WTC11 (cell line): ENCODE results near the gene ANXA6. TPM values are rescaled to one million over a fixed set of nuclear protein-coding genes. Genes with fewer than 3 reads are reported as not detected.

Experiments
- ATAC-seq: fragments of 200-7000 bp; cut with Tn5 transposase; 2 replicates; pipeline ENCODE4 v1.10.0; 2021; ENCODE audit warnings: mild to moderate bottlenecking, moderate library complexity
- CTCF ChIA-PET: fragments of 300-600 bp; sonication (Branson Sonifier 250); formaldehyde crosslinking; loops from one replicate; lab custom pipeline; 2021; ENCODE audit warnings: antibody characterized with exemption; lab: Charles Lee
- POLR2A ChIA-PET: fragments of 350-600 bp; sonication (Branson Sonifier 250); formaldehyde crosslinking; loops from one replicate; lab custom pipeline; 2021; ENCODE audit warnings: antibody characterized with exemption; lab: Charles Lee
- DNase-seq: peaks from one replicate; pipeline ENCODE4 v3.0.0; 2021; ENCODE audit warnings: low spot score
- H3K27ac Mint-ChIP-seq: 2 replicates; pipeline ENCODE4 v1.8.0; 2021; ENCODE audit warnings: mixed read lengths
- H3K27me3 Mint-ChIP-seq: 2 replicates; pipeline ENCODE4 v1.8.0; 2021; ENCODE audit warnings: low read depth, mild to moderate bottlenecking, moderate library complexity, mixed read lengths
- H3K36me3 Mint-ChIP-seq: 2 replicates; pipeline ENCODE4 v1.8.0; 2021; ENCODE audit warnings: mixed read lengths
- H3K4me1 Mint-ChIP-seq: 2 replicates; pipeline ENCODE4 v1.8.0; 2022; ENCODE audit warnings: mixed read lengths
- H3K4me3 Mint-ChIP-seq: 2 replicates; pipeline ENCODE4 v1.8.0; 2021; ENCODE audit warnings: mild to moderate bottlenecking, moderate library complexity, mixed read lengths
- H3K9me3 Mint-ChIP-seq: 2 replicates; pipeline ENCODE4 v1.8.0; 2021; ENCODE audit warnings: mixed read lengths
- ARID4B ChIP-seq: sonication (generic); formaldehyde crosslinking; IDR thresholded peaks from 2 replicates; pipeline ENCODE4 v1.8.0; 2023; ENCODE audit warnings: missing genetic modification reagents, mild to moderate bottlenecking, borderline replicate concordance
- ATF6 ChIP-seq: sonication (generic); formaldehyde crosslinking; IDR thresholded peaks from 2 replicates; pipeline ENCODE4 v1.8.1; 2023; ENCODE audit warnings: mild to moderate bottlenecking, missing genetic modification reagents
- CREM ChIP-seq: sonication (generic); formaldehyde crosslinking; IDR thresholded peaks from 2 replicates; pipeline ENCODE4 v1.8.1; 2022; ENCODE audit warnings: mild to moderate bottlenecking, missing genetic modification reagents, moderate library complexity
- CTCF ChIP-seq: fragments of 200-600 bp; IDR thresholded peaks from 2 replicates; pipeline ENCODE4 v1.8.0; 2022; ENCODE audit warnings: antibody characterized with exemption
- ESRRA ChIP-seq: sonication (generic); formaldehyde crosslinking; IDR thresholded peaks from 2 replicates; pipeline ENCODE4 v1.8.1; 2022; ENCODE audit warnings: mild to moderate bottlenecking, missing genetic modification reagents, borderline replicate concordance
- ETV6 ChIP-seq: sonication (generic); formaldehyde crosslinking; IDR thresholded peaks from 2 replicates; pipeline ENCODE4 v1.8.1; 2022; ENCODE audit warnings: mild to moderate bottlenecking, missing genetic modification reagents
- FOXK1 ChIP-seq: sonication (generic); formaldehyde crosslinking; IDR thresholded peaks from 2 replicates; pipeline ENCODE4 v1.8.0; 2022; ENCODE audit warnings: mild to moderate bottlenecking, moderate library complexity, missing genetic modification reagents
- GABPB1 ChIP-seq: sonication (generic); formaldehyde crosslinking; IDR thresholded peaks from 2 replicates; pipeline ENCODE4 v1.8.1; 2023; ENCODE audit warnings: mild to moderate bottlenecking, missing genetic modification reagents
- JUN ChIP-seq: sonication (generic); formaldehyde crosslinking; IDR thresholded peaks from 2 replicates; pipeline ENCODE4 v1.8.0; 2023; ENCODE audit warnings: mild to moderate bottlenecking, missing genetic modification reagents
- NFATC4 ChIP-seq: fragments of 250-450 bp; sonication (Bioruptor Pico); IDR thresholded peaks from 2 replicates; pipeline ENCODE4 v1.9.0; 2021; ENCODE audit warnings: mild to moderate bottlenecking
- NFYB ChIP-seq: sonication (generic); formaldehyde crosslinking; conservative IDR thresholded peaks from 2 replicates; pipeline ENCODE4 v1.8.0; 2022; ENCODE audit warnings: low read depth, missing genetic modification reagents
- PRDM15 ChIP-seq: sonication (generic); formaldehyde crosslinking; IDR thresholded peaks from 2 replicates; pipeline ENCODE4 v1.8.0; 2022; ENCODE audit warnings: missing genetic modification reagents
- PRRX2 ChIP-seq: fragments of 250-450 bp; sonication (Bioruptor Pico); IDR thresholded peaks from 2 replicates; pipeline ENCODE4 v1.8.0; 2021; ENCODE audit warnings: mild to moderate bottlenecking
- SMAD3 ChIP-seq: sonication (generic); formaldehyde crosslinking; IDR thresholded peaks from 2 replicates; pipeline ENCODE4 v1.8.0; 2022; ENCODE audit warnings: missing genetic modification reagents, mild to moderate bottlenecking, borderline replicate concordance
- TEAD4 ChIP-seq: sonication (generic); formaldehyde crosslinking; IDR thresholded peaks from 2 replicates; pipeline ENCODE4 v1.8.0; 2022; ENCODE audit warnings: mild to moderate bottlenecking, missing genetic modification reagents
- ZMAT4 ChIP-seq: fragments of 250-450 bp; sonication (Bioruptor Pico); IDR thresholded peaks from 2 replicates; pipeline ENCODE4 v1.9.0; 2021; ENCODE audit warnings: mild to moderate bottlenecking
- ZNF232 ChIP-seq: sonication (generic); formaldehyde crosslinking; IDR thresholded peaks from 2 replicates; pipeline ENCODE4 v1.8.0; 2022; ENCODE audit warnings: mild to moderate bottlenecking, missing genetic modification reagents
- ZNF263 ChIP-seq: sonication (generic); formaldehyde crosslinking; IDR thresholded peaks from 2 replicates; pipeline ENCODE4 v1.8.1; 2022; ENCODE audit warnings: low read depth, mild to moderate bottlenecking, moderate library complexity, missing genetic modification reagents
- ZNF416 ChIP-seq: fragments of 250-450 bp; sonication (Bioruptor Pico); IDR thresholded peaks from 2 replicates; pipeline ENCODE4 v1.9.0; 2021; ENCODE audit warnings: mild to moderate bottlenecking, inconsistent platforms
- ZNF425 ChIP-seq: fragments of 250-450 bp; sonication (Bioruptor Pico); conservative IDR thresholded peaks from 2 replicates; pipeline ENCODE4 v1.9.0; 2021; ENCODE audit warnings: mild to moderate bottlenecking
- ZNF512 ChIP-seq: sonication (generic); formaldehyde crosslinking; IDR thresholded peaks from 2 replicates; pipeline ENCODE4 v1.8.1; 2022; ENCODE audit warnings: missing genetic modification reagents, borderline replicate concordance
- total RNA-seq: library from RNA; stranded (reverse); gene quantifications from 3 replicates; pipeline ENCODE4 v1.2.3, GENCODE V29; 2021

Gene ANXA6
- total RNA-seq, 1 experiment from 2014 or later, result 92.8 TPM

- TF ChIP-seq ZNF232 (no peak), CREM (CRISPR knock-in tag) (no peak), ZNF416 (no peak), NFYB (CRISPR knock-in tag) (no peak), GABPB1 (CRISPR knock-in tag) (no peak), ESRRA (CRISPR knock-in tag) (no peak)
Observed at GRCh38 chr5:151084363-151084762, 73.2 kb downstream of the ANXA6 start (continued).

- Mint-ChIP-seq H3K27ac (no peak overlapping the region), H3K9me3 (no peaks in the 10 kb centered on the region), H3K27me3 (no peaks in the 10 kb centered on the region), H3K4me3 (no peak overlapping the region), H3K4me1 (peaks cover 27% of the 10 kb centered on the region), H3K36me3 (no peaks in the 10 kb centered on the region)
- ATAC-seq (no peak), DNase-seq (no peak)
- ChIA-PET POLR2A (interaction anchor here (0.6 to 0.7 kb wide), 2 partner anchors 8 to 69 kb away, joined by 4 read pairs; no protein-coding TSS in a partner anchor), CTCF (interaction anchor here (0.6 to 6.1 kb wide), 8 partner anchors 10 to 156 kb away, joined by 3 to 45 read pairs (median 5); no protein-coding TSS in a partner anchor)
- TF ChIP-seq ZNF512 (CRISPR knock-in tag), result no peak
- TF ChIP-seq JUN, result no peak
- TF ChIP-seq ZMAT4 (CRISPR knock-in tag), result no peak
- no peak for TF ChIP-seq NFATC4
- no peak for TF ChIP-seq ETV6 (CRISPR knock-in tag)
- TF ChIP-seq TEAD4 (CRISPR knock-in tag), result no peak
- TF ChIP-seq ZNF425 (CRISPR knock-in tag), result no peak
- no peak for TF ChIP-seq ZNF263 (CRISPR knock-in tag)
- no peak for TF ChIP-seq ARID4B (CRISPR knock-in tag)
- TF ChIP-seq FOXK1 (CRISPR knock-in tag), result no peak
- no peak for TF ChIP-seq SMAD3 (CRISPR knock-in tag)
- TF ChIP-seq CTCF, result no peak
- TF ChIP-seq PRDM15, result no peak
- TF ChIP-seq ATF6 (CRISPR knock-in tag), result no peak
- TF ChIP-seq PRRX2 (CRISPR knock-in tag), result no peak
Observed at GRCh38 chr5:151083081-151083676, 74.4 kb downstream of the ANXA6 start.
